SK-N-MC (cell line): ENCODE data around the gene SAMD14.
"Not testable (repeated sequence)": the region's sequence is repeated elsewhere in the genome, so short reads cannot be mapped to it uniquely, and the experiment has no call there.

ENCODE experiments used
- DNase-seq: peaks from one replicate; pipeline ENCODE4 v3.0.0-alpha.2; 2011; ENCODE audit warnings: low read depth, low spot score
- H3K27ac ChIP-seq: fragments of 200-600 bp; sonication (generic); 2 replicates; pipeline ENCODE4 v1.5.1; 2016; ENCODE audit warnings: mixed run types
- H3K36me3 ChIP-seq: fragments of 200-600 bp; sonication (generic); 2 replicates; pipeline ENCODE4 v1.6.1; 2017; ENCODE audit warnings: antibody characterized with exemption, low read length, mixed read lengths; ENCODE audit not compliant: insufficient read depth
- H3K4me3 ChIP-seq: fragments of 200-600 bp; sonication (generic); 2 replicates; pipeline ENCODE4 v1.5.1; 2016
- H3K9ac ChIP-seq: fragments of 200-600 bp; sonication (generic); 2 replicates; pipeline ENCODE4 v1.8.0; 2017; ENCODE audit warnings: mixed run types, mixed read lengths; ENCODE audit not compliant: insufficient read length
- H3K9me3 ChIP-seq: fragments of 200-600 bp; sonication (generic); 2 replicates; pipeline ENCODE4 v1.6.1; 2017; ENCODE audit warnings: low read depth, mild to moderate bottlenecking, antibody characterized with exemption, low read length, moderate library complexity, mixed read lengths
- EZH2 ChIP-seq: fragments of 200-600 bp; sonication (generic); IDR thresholded peaks from one replicate; pipeline ENCODE4 v1.6.1; 2017; ENCODE audit warnings: antibody characterized with exemption
- FOXP2 ChIP-seq: optimal IDR thresholded peaks from 2 replicates; pipeline ENCODE3; 2011; ENCODE audit warnings: mild to moderate bottlenecking, moderate library complexity; ENCODE audit not compliant: insufficient read depth; ENCODE audit errors: extremely low read length, control extremely low read depth
- POLR2AphosphoS5 ChIP-seq: IDR thresholded peaks from 2 replicates; pipeline ENCODE4 v1.6.1; 2012; ENCODE audit warnings: mild to moderate bottlenecking, low read depth, low read length, borderline replicate concordance

SAMD14 gene

DNA sequence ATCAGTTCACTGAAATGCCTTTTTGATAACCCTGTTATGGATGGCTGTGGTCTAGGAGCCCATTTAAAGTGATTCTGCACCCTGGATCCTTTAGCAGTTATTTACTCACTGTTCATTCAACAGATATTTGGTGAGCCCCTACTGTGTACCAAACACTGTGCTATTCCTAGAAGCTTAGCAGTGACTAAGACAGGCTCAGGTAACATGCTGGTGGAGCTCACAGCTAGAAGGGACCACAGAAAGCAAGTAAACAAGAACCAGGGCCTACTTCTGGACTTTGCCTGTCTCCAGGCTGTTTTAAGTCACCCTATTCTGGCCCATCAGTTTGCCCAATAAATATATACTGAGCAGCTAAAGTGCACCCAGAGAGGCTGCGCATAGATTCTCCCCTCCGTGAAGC is 63.0 kb downstream of the SAMD14 start:
- no peak overlapping the region for H3K4me3 ChIP-seq
- no peak for TF ChIP-seq FOXP2
- no peak for TF ChIP-seq POLR2AphosphoS5
- no peak for TF ChIP-seq EZH2
- no peak for DNase-seq
- H3K9me3 ChIP-seq, result no peaks in the 10 kb centered on the region
- H3K27ac ChIP-seq, result no peak overlapping the region
- H3K36me3 ChIP-seq, result no peaks in the 10 kb centered on the region
- H3K9ac ChIP-seq, result no peak overlapping the region

DNA sequence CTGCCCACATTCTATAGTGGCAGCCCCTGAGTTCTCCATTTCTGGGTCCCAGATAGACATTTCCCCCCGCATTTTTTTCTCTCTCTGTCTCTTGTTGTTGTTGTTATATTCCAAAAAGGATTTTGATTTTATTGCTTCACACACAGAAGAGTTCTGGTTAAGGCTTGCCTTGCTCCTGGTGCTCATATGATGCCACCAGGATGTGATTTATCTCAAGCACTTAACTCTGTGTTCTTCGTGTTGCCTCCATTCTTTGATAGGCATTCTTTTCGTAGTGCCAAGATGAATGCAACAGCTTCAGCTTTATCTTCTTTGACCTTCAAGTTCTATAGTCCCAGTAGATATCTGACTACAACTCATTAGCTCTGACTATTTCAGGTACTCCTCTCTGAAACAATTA is 64.9 kb downstream of the SAMD14 start:
- TF ChIP-seq FOXP2, result no peak
- no peak for TF ChIP-seq EZH2
- TF ChIP-seq POLR2AphosphoS5, result no peak
- H3K4me3 ChIP-seq, result no peak overlapping the region
- DNase-seq, result no peak
- H3K9me3 ChIP-seq, result no peaks in the 10 kb centered on the region
- H3K27ac ChIP-seq, result no peak overlapping the region
- H3K36me3 ChIP-seq, result no peaks in the 10 kb centered on the region
- H3K9ac ChIP-seq, result no peak overlapping the region

DNA sequence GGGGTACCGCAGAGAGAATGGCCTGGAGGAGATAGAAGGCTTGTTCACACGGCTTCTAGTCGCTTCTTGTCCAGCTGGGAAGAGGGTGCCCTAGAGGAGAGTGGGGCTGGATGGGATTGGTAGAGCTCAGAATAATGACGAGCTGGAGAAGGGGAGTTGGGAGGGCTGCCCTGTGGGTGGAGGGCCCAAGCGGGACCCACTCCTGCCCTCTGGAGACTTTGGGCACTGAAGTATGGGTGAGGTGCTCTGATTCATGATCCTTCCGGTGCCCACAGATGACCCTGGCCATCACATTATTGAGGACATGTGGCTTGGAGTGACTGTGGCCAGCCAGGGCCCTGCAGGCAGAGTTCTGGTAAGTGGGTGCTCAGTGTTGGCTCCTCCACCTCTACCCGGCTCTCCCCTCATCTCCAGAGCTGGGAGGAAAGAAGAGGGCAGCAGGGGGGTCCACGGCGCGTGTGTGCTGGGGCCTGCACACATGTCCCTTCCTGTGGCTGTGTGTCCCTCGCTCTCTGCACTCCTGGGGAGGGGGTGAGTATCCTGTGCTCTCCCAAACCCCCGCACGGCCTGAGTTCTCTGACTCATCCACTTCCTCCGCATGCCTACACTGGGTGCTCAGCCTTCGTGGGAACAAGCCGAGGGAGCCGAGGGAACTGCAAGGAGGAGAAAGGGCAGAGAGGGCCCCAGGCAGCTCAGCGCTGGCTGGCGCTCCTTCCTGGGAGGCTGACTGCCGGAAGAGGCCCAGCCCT is 65.5 kb downstream of the SAMD14 start:
- TF ChIP-seq EZH2 (no peak), POLR2AphosphoS5 (no peak), FOXP2 (no peak)
- no peaks in the 10 kb centered on the region for H3K9me3 ChIP-seq
- no peak for DNase-seq
- H3K27ac ChIP-seq, result no peak overlapping the region
- no peak overlapping the region for H3K4me3 ChIP-seq
- H3K36me3 ChIP-seq, result no peaks in the 10 kb centered on the region
- no peak overlapping the region for H3K9ac ChIP-seq

DNA sequence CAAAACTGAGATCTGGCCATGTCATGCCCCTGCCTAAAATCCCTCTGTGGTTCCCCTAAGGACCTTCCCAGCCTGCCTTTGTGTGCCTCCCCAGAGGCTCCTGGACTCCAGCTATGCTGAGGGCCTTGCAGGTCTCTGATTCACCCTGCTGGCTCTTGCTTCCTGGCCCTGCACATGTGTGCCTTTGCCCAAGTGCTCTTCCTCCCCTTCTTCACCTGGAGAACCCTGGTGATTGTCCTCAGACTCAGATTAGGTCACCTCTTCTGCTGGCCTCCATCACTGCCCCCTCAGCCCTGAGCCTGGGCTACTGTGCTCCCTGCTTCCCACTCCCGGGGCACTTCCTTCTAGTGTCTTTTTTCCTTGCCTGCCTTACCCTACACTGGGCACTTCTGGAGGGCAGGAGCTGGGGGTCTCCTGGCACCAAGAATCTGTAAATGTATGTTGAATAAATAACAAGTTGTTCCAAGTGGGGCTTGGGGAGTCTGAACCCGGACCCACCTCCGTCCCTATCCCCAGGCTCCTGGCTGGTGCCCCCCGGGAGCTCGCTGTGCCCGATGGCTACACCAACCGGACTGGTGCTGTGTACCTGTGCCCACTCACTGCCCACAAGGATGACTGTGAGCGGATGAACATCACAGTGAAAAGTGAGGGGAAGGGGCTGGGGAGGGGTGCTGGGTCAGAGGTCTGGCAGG is 66.3 kb downstream of the SAMD14 start:
- no peaks in the 10 kb centered on the region for H3K36me3 ChIP-seq
- no peak overlapping the region for H3K9ac ChIP-seq
- H3K4me3 ChIP-seq, result no peak overlapping the region
- no peak for DNase-seq
- no peaks in the 10 kb centered on the region for H3K9me3 ChIP-seq
- no peak for TF ChIP-seq FOXP2
- no peak for TF ChIP-seq POLR2AphosphoS5
- TF ChIP-seq EZH2, result no peak
- no peak overlapping the region for H3K27ac ChIP-seq

DNA sequence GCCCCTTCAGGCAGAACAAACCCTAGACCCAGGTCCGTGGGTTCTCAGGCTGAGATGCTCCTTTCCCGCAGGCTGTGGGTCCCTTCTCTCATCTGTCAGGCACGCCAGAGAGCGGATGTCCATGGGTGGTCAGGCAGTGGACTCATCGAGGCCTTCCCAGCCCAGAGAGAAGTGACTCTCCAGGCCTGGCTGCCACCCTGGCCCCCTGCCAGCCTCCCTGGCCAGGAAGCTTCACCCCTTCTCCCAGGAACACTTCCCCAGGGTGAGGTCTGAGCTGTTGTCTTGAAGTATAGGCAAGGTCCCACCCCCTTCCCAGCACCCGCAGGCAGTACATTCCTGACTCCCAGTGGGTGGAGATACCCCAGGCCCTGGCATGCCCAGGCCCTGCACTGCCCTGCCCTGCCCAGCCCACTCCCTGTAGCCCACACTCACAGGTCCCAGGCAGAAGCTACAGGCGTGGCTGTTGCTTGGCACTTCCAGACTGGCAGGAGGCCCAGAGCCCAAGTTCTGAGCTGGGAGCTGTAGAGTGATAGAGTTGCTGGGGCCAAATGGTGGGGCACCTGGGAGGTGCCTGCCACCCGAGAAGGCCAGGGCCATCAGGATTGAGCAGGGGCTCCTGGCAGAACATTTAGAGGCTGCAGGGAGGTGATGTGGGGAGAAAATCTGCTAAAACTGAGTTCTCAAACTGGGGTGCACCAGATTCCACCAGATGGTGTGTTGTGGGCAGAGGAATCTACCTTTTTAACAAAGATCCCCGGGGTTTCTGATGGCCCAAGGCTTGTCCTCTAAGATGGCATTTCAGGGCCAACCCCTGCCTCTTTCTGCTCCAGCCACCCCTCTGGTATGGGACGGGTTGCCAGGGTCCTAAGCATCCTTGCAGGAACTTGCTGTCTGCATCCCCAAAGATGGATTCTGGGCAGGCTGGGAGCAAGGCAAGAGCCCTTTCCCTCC is 67.4 kb downstream of the SAMD14 start:
- no peak overlapping the region for H3K27ac ChIP-seq
- TF ChIP-seq POLR2AphosphoS5 (no peak), FOXP2 (no peak), EZH2 (no peak)
- no peak for DNase-seq
- H3K9me3 ChIP-seq, result no peaks in the 10 kb centered on the region
- H3K9ac ChIP-seq, result no peak overlapping the region
- no peak overlapping the region for H3K4me3 ChIP-seq
- no peaks in the 10 kb centered on the region for H3K36me3 ChIP-seq

DNA sequence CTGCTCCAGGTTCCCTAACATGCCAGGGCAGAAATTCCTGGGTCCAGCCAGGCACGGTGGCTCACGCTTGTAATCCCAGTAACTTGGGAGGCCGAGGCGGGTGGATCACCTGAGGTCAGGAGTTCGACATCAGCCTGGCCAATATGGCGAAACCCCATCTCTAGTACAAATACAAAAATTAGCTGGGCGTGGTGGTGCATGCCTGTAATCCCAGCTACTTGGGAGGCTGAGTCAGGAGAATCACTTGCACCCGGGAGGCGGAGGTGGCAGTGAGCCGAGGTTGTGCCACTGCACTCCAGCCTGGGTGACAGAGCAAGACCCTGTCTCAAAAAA is 68.3 kb downstream of the SAMD14 start:
- not testable (repeated sequence) for H3K4me3 ChIP-seq, DNase-seq, H3K9me3 ChIP-seq, H3K36me3 ChIP-seq, H3K27ac ChIP-seq, H3K9ac ChIP-seq

DNA sequence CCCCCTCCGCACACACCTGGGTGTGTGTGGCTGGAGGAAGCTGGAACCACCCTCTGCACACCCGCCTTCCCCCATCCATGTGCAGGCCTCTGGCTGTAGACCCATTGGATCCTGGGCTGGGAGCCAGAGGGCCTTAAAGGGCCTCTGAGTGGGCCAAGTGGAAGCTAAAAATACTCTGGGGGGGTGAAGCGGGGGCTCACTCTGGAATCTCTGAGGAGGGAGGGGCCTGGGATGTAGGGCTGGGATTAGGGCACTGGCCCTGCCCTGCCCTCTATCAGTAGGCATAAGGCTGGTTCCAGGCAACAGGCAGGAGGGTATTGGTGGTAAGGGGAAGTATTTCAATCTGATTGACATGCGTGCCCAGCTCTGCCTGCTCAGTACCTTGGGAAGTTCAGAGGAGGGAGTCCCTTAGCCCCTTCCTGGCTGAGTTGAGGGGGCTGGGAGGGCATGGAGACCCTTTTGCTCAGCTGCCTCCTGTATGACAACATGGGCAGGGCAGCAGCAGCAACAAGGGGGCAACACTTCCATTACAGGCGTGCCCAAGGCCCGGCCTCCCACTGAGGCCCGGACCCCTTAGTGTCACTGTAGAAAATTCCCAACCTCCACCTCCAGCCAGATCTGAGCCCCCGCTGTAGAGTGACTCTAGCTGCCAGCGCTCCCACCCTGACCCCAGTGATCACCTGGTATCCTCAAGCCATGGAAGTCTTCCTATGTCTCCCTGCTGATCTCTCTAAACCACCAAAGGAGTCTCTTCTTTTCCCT is 68.8 kb downstream of the SAMD14 start:
- Histone ChIP-seq H3K4me3 (no peak overlapping the region), H3K9ac (no peak overlapping the region), H3K9me3 (no peaks in the 10 kb centered on the region), H3K36me3 (no peaks in the 10 kb centered on the region), H3K27ac (no peak overlapping the region)
- no peak for DNase-seq
- no peak for TF ChIP-seq POLR2AphosphoS5
- TF ChIP-seq FOXP2, result no peak
- TF ChIP-seq EZH2, result no peak
